ENCODE results near the gene TLR6.
A peak's percentile ranks its signal among the peaks of the same experiment; 100 is the strongest.

Gene TLR6

GRCh38 chr4:38856524-38857337, at the start of gene TLR6:
TSS of gene TLR6 (minus strand) at chr4:38856817. CDS start at chr4:38829473, 27,344 bp downstream.
- peak in 2 of 3 donors; percentile 21 to 33 for DNase-seq (ENCODE audit: low read depth in 3 of 3, low spot score in 1 of 3)

- no peak for DNase-seq (ENCODE audit: low read depth in 3 of 3, low spot score in 1 of 3)
Measured at GRCh38 chr4:38905652-38906385, 49.2 kb upstream of the TLR6 start.

GRCh38 chr4:38904682-38905081, 48.1 kb upstream of the TLR6 start:
- DNase-seq (ENCODE audit: low read depth in 3 of 3, low spot score in 1 of 3), result no peak

- no peak for DNase-seq (ENCODE audit: low read depth in 3 of 3, low spot score in 1 of 3)
Measured at GRCh38 chr4:38904090-38904666, 47.6 kb upstream of the TLR6 start.

GRCh38 chr4:38902695-38903094, 46.1 kb upstream of the TLR6 start:
- DNase-seq (ENCODE audit: low read depth in 3 of 3, low spot score in 1 of 3), result no peak

- DNase-seq (ENCODE audit: low read depth in 3 of 3, low spot score in 1 of 3), result no peak
Measured at GRCh38 chr4:38902221-38902620, 45.6 kb upstream of the TLR6 start.

GRCh38 chr4:38898245-38898644, 41.6 kb upstream of the TLR6 start:
- no peak for DNase-seq (ENCODE audit: low read depth in 3 of 3, low spot score in 1 of 3)

- no peak for DNase-seq (ENCODE audit: low read depth in 3 of 3, low spot score in 1 of 3)
Measured at GRCh38 chr4:38896940-38897339, 40.3 kb upstream of the TLR6 start.

GRCh38 chr4:38894322-38894982, 37.8 kb upstream of the TLR6 start:
- no peak for DNase-seq (ENCODE audit: low read depth in 3 of 3, low spot score in 1 of 3)

GRCh38 chr4:38891051-38891983, 34.7 kb upstream of the TLR6 start:
- no peak for DNase-seq (ENCODE audit: low read depth in 3 of 3, low spot score in 1 of 3)

GRCh38 chr4:38889143-38889542, 32.5 kb upstream of the TLR6 start:
- DNase-seq (ENCODE audit: low read depth in 3 of 3, low spot score in 1 of 3), result no peak

GRCh38 chr4:38884254-38884653, 27.6 kb upstream of the TLR6 start:
- no peak for DNase-seq (ENCODE audit: low read depth in 3 of 3, low spot score in 1 of 3)

GRCh38 chr4:38876636-38877035, 20.0 kb upstream of the TLR6 start:
- DNase-seq (ENCODE audit: low read depth in 3 of 3, low spot score in 1 of 3), result no peak

GRCh38 chr4:38873290-38873944, 16.8 kb upstream of the TLR6 start:
- no peak for DNase-seq (ENCODE audit: low read depth in 3 of 3, low spot score in 1 of 3)

GRCh38 chr4:38872620-38873019, 16.0 kb upstream of the TLR6 start:
- DNase-seq (ENCODE audit: low read depth in 3 of 3, low spot score in 1 of 3), result no peak

GRCh38 chr4:38871593-38871992, 15.0 kb upstream of the TLR6 start:
- DNase-seq (ENCODE audit: low read depth in 3 of 3, low spot score in 1 of 3), result no peak

GRCh38 chr4:38870098-38870808, 13.6 kb upstream of the TLR6 start:
- DNase-seq (ENCODE audit: low read depth in 3 of 3, low spot score in 1 of 3), result no peak

- no peak for DNase-seq (ENCODE audit: low read depth in 3 of 3, low spot score in 1 of 3)
Measured at GRCh38 chr4:38869511-38869910, 12.9 kb upstream of the TLR6 start.

Data from stimulated activated CD4-positive, alpha-beta T cell treated with anti-CD3 and anti-CD28 coated beads, TNF-alpha, amount 100 ng/mL, for 1 hour (primary cell).